Right atrium auricular region (tissue), 2 donors: Measurements from ENCODE around the gene BMPR1B. TPM values are rescaled to one million over a fixed set of nuclear protein-coding genes. Genes with fewer than 3 reads are reported as not detected.

Experiments
- DNase-seq: peaks from one replicate; pipeline ENCODE4 v3.0.0-alpha.2; 2019; ENCODE audit warnings: low spot score
- H3K27ac ChIP-seq, 2 donors: fragments of 200-600 bp; sonication (generic); 1 replicate in 1 of 2; 2 replicates in 1 of 2; pipeline ENCODE4 v1.5.1; 2016 to 2019
- H3K27me3 ChIP-seq, 2 donors: fragments of 200-600 bp; sonication (generic); one replicate each; pipeline versions ENCODE4 v1.5.1 to v1.6.0; 2017 to 2019
- H3K36me3 ChIP-seq: fragments of 200-600 bp; sonication (generic); one replicate; pipeline ENCODE4 v1.5.1; 2016
- H3K4me1 ChIP-seq, 2 donors: fragments of 200-600 bp; sonication (generic); one replicate each; pipeline versions ENCODE4 v1.5.1 to v1.6.0; 2017 to 2019
- H3K4me3 ChIP-seq, 2 donors: fragments of 200-600 bp; sonication (generic); 1 replicate in 1 of 2; 2 replicates in 1 of 2; pipeline ENCODE4 v1.5.1; 2017 to 2019; ENCODE audit warnings: mild to moderate bottlenecking in 1 of 2, moderate library complexity in 1 of 2
- H3K9me3 ChIP-seq, 2 donors: fragments of 200-600 bp; sonication (generic); one replicate each; pipeline ENCODE4 v1.5.1; 2019
- CTCF ChIP-seq, 2 donors: fragments of 200-600 bp; sonication (generic); IDR thresholded peaks; one replicate each; pipeline ENCODE4 v1.5.1; 2019; ENCODE audit warnings: antibody characterized with exemption in 2 of 2
- total RNA-seq, 2 donors: library from RNA; depleted of rRNA; stranded (reverse); fragments of >200 nt; gene quantifications; one replicate each; pipeline ENCODE4 v1.1.0, GENCODE V29; 2016

BMPR1B gene
- total RNA-seq, 2 donors from 2014 or later = 0.82 to 1.4 TPM

GRCh38 chr4:94758141-94758699, 465 bp downstream of the BMPR1B start:
- H3K4me3 ChIP-seq = peak overlapping the region; percentile 28 to 57
- no peak for TF ChIP-seq CTCF (IDR thresholded peaks at IDR 0.05)
- no peak overlapping the region for H3K27ac ChIP-seq
- H3K36me3 ChIP-seq = no peaks in the 10 kb centered on the region
- H3K9me3 ChIP-seq = no peaks in the 10 kb centered on the region
- peaks cover 5 to 6% of the 10 kb centered on the region in 2 donors for H3K27me3 ChIP-seq
- no peak for DNase-seq
- H3K4me1 ChIP-seq = peaks cover 0 to 10% of the 10 kb centered on the region in 2 donors

GRCh38 chr4:94758700-94759399, 1.1 kb downstream of the BMPR1B start:
- Histone ChIP-seq H3K27ac (no peak overlapping the region), H3K27me3 (peaks cover 5 to 6% of the 10 kb centered on the region in 2 donors), H3K36me3 (no peaks in the 10 kb centered on the region), H3K4me1 (peaks cover 0 to 10% of the 10 kb centered on the region in 2 donors), H3K9me3 (no peaks in the 10 kb centered on the region), H3K4me3 (peak overlapping the region; percentile 28 to 57)
- TF ChIP-seq CTCF (IDR thresholded peaks at IDR 0.05) = no peak
- DNase-seq = no peak

- H3K9me3 ChIP-seq = no peaks in the 10 kb centered on the region
- H3K4me3 ChIP-seq = no peak overlapping the region
- TF ChIP-seq CTCF (IDR thresholded peaks at IDR 0.05) = no peak
- H3K4me1 ChIP-seq = peaks cover 0 to 10% of the 10 kb centered on the region in 2 donors
- DNase-seq = no peak
- no peak overlapping the region for H3K27ac ChIP-seq
- H3K27me3 ChIP-seq = peaks cover 5 to 6% of the 10 kb centered on the region in 2 donors
- H3K36me3 ChIP-seq = no peaks in the 10 kb centered on the region
Measured at GRCh38 chr4:94759767-94760211, 2.0 kb downstream of the BMPR1B start.

GRCh38 chr4:94762326-94762725, 4.6 kb downstream of the BMPR1B start:
- Histone ChIP-seq H3K4me1 (peaks cover 0 to 9% of the 10 kb centered on the region in 2 donors), H3K4me3 (no peak overlapping the region), H3K27ac (no peak overlapping the region), H3K36me3 (no peaks in the 10 kb centered on the region), H3K27me3 (peaks cover 5 to 6% of the 10 kb centered on the region in 2 donors), H3K9me3 (no peaks in the 10 kb centered on the region)
- DNase-seq = no peak
- no peak for TF ChIP-seq CTCF (IDR thresholded peaks at IDR 0.05)

- Histone ChIP-seq H3K36me3 (no peaks in the 10 kb centered on the region), H3K4me3 (no peak overlapping the region), H3K27me3 (peaks cover 5 to 6% of the 10 kb centered on the region in 2 donors), H3K9me3 (no peaks in the 10 kb centered on the region), H3K27ac (no peak overlapping the region), H3K4me1 (peaks cover 0 to 6% of the 10 kb centered on the region in 2 donors)
- DNase-seq = no peak
- TF ChIP-seq CTCF (IDR thresholded peaks at IDR 0.05) = no peak
Measured at GRCh38 chr4:94763005-94763404, 5.2 kb downstream of the BMPR1B start.
